ENCODE data around the gene FAM229A. TPM values are rescaled to one million over a fixed set of nuclear protein-coding genes. Genes with fewer than 3 reads are reported as not detected.

The FAM229A gene
- total RNA-seq, 2 donors from 2014 or later: 5.6 to 8.0 TPM

GRCh38 chr1:32334864-32335534 is 27.3 kb downstream of the FAM229A start:
- peak overlapping the region; percentile 70 to 92 for H3K9ac ChIP-seq (ENCODE audit: low read depth in 2 of 2, low read length in 2 of 2)
- intact Hi-C loops (cut with DNase I): loop anchor here (10.0 kb wide), 1 partner anchor 90 kb away; the partner anchor contains the start of gene FAM167B
- peak; percentile 54 for DNase-seq
- H3K36me3 ChIP-seq: peaks cover 8% of the 10 kb centered on the region
- TF ChIP-seq CTCF (IDR thresholded peaks at IDR 0.05): peak; percentile 73
- H3K27me3 ChIP-seq: no peaks in the 10 kb centered on the region
- H3K27ac ChIP-seq: peak overlapping the region; percentile 56
- no peaks in the 10 kb centered on the region for H3K9me3 ChIP-seq
- H3K4me1 ChIP-seq: peaks cover 36% of the 10 kb centered on the region
- peak overlapping the region; percentile 68 for H3K4me3 ChIP-seq

- Histone ChIP-seq H3K4me3 (peak overlapping the region; percentile 68), H3K27ac (peak overlapping the region; percentile 56), H3K27me3 (no peaks in the 10 kb centered on the region), H3K36me3 (peaks cover 8% of the 10 kb centered on the region), H3K9ac (ENCODE audit: low read depth in 2 of 2, low read length in 2 of 2) (peak overlapping the region in 1 of 2 donors; percentile 92), H3K9me3 (no peaks in the 10 kb centered on the region), H3K4me1 (peaks cover 36% of the 10 kb centered on the region)
- intact Hi-C loops (cut with DNase I): loop anchor here (10.0 kb wide), 1 partner anchor 90 kb away; the partner anchor contains the start of gene FAM167B
- no peak for TF ChIP-seq CTCF (IDR thresholded peaks at IDR 0.05)
- DNase-seq: no peak
Observed at GRCh38 chr1:32334274-32334861, 27.9 kb downstream of the FAM229A start.

- no peak for TF ChIP-seq CTCF (IDR thresholded peaks at IDR 0.05)
- intact Hi-C loops (cut with DNase I): loop anchor here (10.0 kb wide), 1 partner anchor 89 kb away; the partner anchor contains the start of gene FAM167B
- DNase-seq: no peak
- peaks cover 8% of the 10 kb centered on the region for H3K36me3 ChIP-seq
- H3K4me3 ChIP-seq: no peak overlapping the region
- H3K9me3 ChIP-seq: no peaks in the 10 kb centered on the region
- H3K9ac ChIP-seq (ENCODE audit: low read depth in 2 of 2, low read length in 2 of 2): peak overlapping the region in 1 of 2 donors; percentile 92
- no peaks in the 10 kb centered on the region for H3K27me3 ChIP-seq
- peak overlapping the region; percentile 3 for H3K27ac ChIP-seq
- peaks cover 31% of the 10 kb centered on the region for H3K4me1 ChIP-seq
Observed at GRCh38 chr1:32333251-32333963, 28.9 kb downstream of the FAM229A start.

GRCh38 chr1:32332290-32333079 is 29.8 kb downstream of the FAM229A start:
- intact Hi-C loops (cut with DNase I): loop anchor here (10.0 kb wide), 1 partner anchor 88 kb away; the partner anchor contains the start of gene FAM167B
- no peak overlapping the region for H3K4me3 ChIP-seq
- no peak for TF ChIP-seq CTCF (IDR thresholded peaks at IDR 0.05)
- H3K9ac ChIP-seq (ENCODE audit: low read depth in 2 of 2, low read length in 2 of 2): peak overlapping the region in 1 of 2 donors; percentile 1
- H3K9me3 ChIP-seq: no peaks in the 10 kb centered on the region
- H3K36me3 ChIP-seq: peaks cover 17% of the 10 kb centered on the region
- H3K4me1 ChIP-seq: peaks cover 24% of the 10 kb centered on the region
- H3K27me3 ChIP-seq: no peaks in the 10 kb centered on the region
- no peak overlapping the region for H3K27ac ChIP-seq
- peak; percentile 50 for DNase-seq

- DNase-seq: no peak
Observed at GRCh38 chr1:32331549-32331948, 30.7 kb downstream of the FAM229A start.

More at GRCh38 chr1:32331549-32331948, 30.7 kb downstream of the FAM229A start:
- Histone ChIP-seq H3K36me3 (peaks cover 27% of the 10 kb centered on the region), H3K4me1 (peaks cover 17% of the 10 kb centered on the region), H3K4me3 (no peak overlapping the region), H3K27ac (no peak overlapping the region), H3K27me3 (no peaks in the 10 kb centered on the region), H3K9ac (ENCODE audit: low read depth in 2 of 2, low read length in 2 of 2) (no peak overlapping the region), H3K9me3 (no peaks in the 10 kb centered on the region)
- no peak for TF ChIP-seq CTCF (IDR thresholded peaks at IDR 0.05)
- intact Hi-C loops (cut with DNase I): loop anchor here (10.0 kb wide), 1 partner anchor 87 kb away; the partner anchor contains the start of gene FAM167B
